Measurements from ENCODE around the gene CNGA4.

CNGA4 gene

DNA sequence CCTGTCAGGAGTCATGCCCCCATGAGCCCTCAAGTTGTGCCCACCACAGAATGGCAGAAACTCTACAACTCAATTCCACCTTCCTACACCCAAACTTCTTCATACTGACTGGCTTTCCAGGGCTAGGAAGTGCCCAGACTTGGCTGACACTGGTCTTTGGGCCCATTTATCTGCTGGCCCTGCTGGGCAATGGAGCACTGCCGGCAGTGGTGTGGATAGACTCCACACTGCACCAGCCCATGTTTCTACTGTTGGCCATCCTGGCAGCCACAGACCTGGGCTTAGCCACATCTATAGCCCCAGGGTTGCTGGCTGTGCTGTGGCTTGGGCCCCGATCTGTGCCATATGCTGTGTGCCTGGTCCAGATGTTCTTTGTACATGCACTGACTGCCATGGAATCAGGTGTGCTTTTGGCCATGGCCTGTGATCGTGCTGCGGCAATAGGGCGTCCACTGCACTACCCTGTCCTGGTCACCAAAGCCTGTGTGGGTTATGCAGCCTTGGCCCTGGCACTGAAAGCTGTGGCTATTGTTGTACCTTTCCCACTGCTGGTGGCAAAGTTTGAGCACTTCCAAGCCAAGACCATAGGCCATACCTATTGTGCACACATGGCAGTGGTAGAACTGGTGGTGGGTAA, 39.6 kb upstream of the CNGA4 start, which contains the start of gene OR52W1:
OR52W1 (plus strand) TSS at position 51 of the 637 bp plus-strand sequence; CDS start at position 51, 0 bp downstream.
- peak within 1 kb of the TSS; percentile 94 for H3K27ac ChIP-seq
- no peaks in the 10 kb centered on the region for H3K36me3 ChIP-seq
- H3K4me3 ChIP-seq (ENCODE audit: low read depth in 1 of 2, low read length in 1 of 2): no peak within 1 kb of the TSS
- no peaks in the 10 kb centered on the region for H3K27me3 ChIP-seq
- peaks cover 95 to 100% of the 10 kb centered on the region in 2 experiments for H3K4me1 ChIP-seq (ENCODE audit: control insufficient read depth in 1 of 2, insufficient read depth in 1 of 2, low read depth in 1 of 2, low read length in 1 of 2)
- TF ChIP-seq, protein P1, sequence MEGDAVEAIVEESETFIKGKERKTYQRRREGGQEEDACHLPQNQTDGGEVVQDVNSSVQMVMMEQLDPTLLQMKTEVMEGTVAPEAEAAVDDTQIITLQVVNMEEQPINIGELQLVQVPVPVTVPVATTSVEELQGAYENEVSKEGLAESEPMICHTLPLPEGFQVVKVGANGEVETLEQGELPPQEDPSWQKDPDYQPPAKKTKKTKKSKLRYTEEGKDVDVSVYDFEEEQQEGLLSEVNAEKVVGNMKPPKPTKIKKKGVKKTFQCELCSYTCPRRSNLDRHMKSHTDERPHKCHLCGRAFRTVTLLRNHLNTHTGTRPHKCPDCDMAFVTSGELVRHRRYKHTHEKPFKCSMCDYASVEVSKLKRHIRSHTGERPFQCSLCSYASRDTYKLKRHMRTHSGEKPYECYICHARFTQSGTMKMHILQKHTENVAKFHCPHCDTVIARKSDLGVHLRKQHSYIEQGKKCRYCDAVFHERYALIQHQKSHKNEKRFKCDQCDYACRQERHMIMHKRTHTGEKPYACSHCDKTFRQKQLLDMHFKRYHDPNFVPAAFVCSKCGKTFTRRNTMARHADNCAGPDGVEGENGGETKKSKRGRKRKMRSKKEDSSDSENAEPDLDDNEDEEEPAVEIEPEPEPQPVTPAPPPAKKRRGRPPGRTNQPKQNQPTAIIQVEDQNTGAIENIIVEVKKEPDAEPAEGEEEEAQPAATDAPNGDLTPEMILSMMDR (IDR thresholded peaks at IDR 0.05): no peak
- no peaks in the 10 kb centered on the region for H3K9me3 ChIP-seq

DNA sequence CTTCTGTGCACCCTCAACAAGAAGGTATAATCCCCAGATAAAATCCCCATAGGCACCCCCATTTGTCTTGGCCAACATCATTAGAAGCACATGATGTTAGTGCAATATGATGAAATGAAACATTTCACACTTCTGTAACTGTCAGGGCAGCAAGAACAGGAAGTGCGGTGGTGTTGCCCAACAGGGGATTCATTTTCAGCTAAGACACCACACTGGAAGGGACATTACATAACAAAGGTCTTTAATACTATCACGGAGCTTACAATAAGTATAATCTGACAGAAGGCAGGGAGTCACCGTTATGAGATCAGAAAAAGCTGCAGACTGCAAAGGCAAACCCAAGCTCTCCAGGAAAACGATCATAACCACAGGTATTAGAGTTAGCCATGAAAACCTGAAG, 37.9 kb upstream of the CNGA4 start:
- Histone ChIP-seq H3K9me3 (no peaks in the 10 kb centered on the region), H3K4me1 (ENCODE audit: control insufficient read depth in 1 of 2, insufficient read depth in 1 of 2, low read depth in 1 of 2, low read length in 1 of 2) (peaks cover 98 to 100% of the 10 kb centered on the region in 2 experiments), H3K4me3 (ENCODE audit: low read depth in 1 of 2, low read length in 1 of 2) (peak overlapping the region; percentile 41 to 44), H3K27ac (peak overlapping the region; percentile 94), H3K27me3 (no peaks in the 10 kb centered on the region), H3K36me3 (no peaks in the 10 kb centered on the region)
- TF ChIP-seq, protein P1 (IDR thresholded peaks at IDR 0.05): no peak

DNA sequence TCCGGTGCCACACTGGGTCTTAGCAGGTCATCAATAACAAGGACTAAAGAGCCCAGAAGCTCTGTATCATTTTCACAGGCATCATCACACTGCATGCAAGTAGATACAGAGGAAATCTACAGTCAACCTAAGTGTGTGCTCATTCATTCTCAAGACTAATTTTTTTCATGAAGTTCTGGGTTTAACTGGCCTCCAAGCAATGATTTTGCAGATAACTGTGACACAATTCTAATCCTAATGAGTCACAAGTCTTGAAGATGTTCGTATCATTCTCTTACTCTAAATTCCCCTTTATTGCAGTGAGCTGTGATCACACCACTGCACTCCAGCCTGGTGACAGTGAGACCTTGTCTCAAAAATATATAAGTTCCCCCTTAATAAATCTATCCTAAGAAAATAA, 37.4 kb upstream of the CNGA4 start:
- Histone ChIP-seq H3K27ac (peak overlapping the region; percentile 94), H3K4me3 (ENCODE audit: low read depth in 1 of 2, low read length in 1 of 2) (peak overlapping the region; percentile 41 to 44), H3K9me3 (no peaks in the 10 kb centered on the region), H3K36me3 (no peaks in the 10 kb centered on the region), H3K4me1 (ENCODE audit: control insufficient read depth in 1 of 2, insufficient read depth in 1 of 2, low read depth in 1 of 2, low read length in 1 of 2) (peaks cover 98 to 100% of the 10 kb centered on the region in 2 experiments), H3K27me3 (no peaks in the 10 kb centered on the region)
- TF ChIP-seq, protein P1 (IDR thresholded peaks at IDR 0.05): no peak

DNA sequence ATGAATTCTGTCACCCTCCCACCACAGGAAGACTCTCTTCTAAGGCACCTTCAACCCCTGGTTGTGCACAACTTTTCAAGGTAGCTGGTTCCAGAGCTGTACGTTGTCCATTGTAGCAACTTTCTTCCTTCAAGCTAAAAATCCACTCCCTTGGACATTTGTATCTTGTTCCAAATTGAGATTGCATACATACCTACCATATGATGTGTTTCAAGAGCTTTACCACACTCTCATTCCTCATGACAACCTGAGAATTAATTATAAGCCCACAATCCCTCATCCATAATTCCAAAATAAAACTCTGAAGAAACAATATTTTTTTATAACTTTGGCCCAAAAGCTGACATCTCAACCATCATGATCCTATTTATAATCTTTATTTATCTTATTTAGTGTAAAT, 36.8 kb upstream of the CNGA4 start:
- Histone ChIP-seq H3K4me3 (ENCODE audit: low read depth in 1 of 2, low read length in 1 of 2) (peak overlapping the region in 1 of 2 experiments; percentile 41), H3K27me3 (no peaks in the 10 kb centered on the region), H3K27ac (peak overlapping the region; percentile 94), H3K4me1 (ENCODE audit: control insufficient read depth in 1 of 2, insufficient read depth in 1 of 2, low read depth in 1 of 2, low read length in 1 of 2) (peaks cover 98 to 100% of the 10 kb centered on the region in 2 experiments), H3K36me3 (no peaks in the 10 kb centered on the region), H3K9me3 (no peaks in the 10 kb centered on the region)
- TF ChIP-seq, protein P1 (IDR thresholded peaks at IDR 0.05): no peak

DNA sequence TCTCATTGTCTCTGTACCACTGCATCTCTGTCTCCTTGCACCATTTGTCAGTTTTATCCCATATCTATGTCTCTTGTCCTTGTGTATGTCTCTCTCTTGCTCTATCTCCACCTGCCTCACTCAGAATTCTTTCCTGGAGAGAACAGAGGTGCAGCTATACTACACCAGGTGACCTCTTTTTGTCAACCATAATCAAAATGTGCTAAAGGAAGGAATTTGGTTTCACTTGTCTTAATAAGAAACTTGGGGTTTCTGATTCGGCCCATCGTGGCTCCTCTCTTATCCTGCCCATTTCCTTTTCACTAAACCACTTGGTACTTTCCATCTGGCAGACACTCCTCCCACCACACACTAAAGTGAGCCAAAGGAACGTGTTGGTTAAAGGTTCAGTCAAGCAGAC, 35.6 kb upstream of the CNGA4 start:
- Histone ChIP-seq H3K27me3 (no peaks in the 10 kb centered on the region), H3K4me3 (ENCODE audit: low read depth in 1 of 2, low read length in 1 of 2) (no peak overlapping the region), H3K4me1 (ENCODE audit: control insufficient read depth in 1 of 2, insufficient read depth in 1 of 2, low read depth in 1 of 2, low read length in 1 of 2) (peaks cover 93 to 95% of the 10 kb centered on the region in 2 experiments), H3K27ac (peak overlapping the region; percentile 94), H3K36me3 (peaks cover 9% of the 10 kb centered on the region), H3K9me3 (no peaks in the 10 kb centered on the region)
- TF ChIP-seq, protein P1 (IDR thresholded peaks at IDR 0.05): no peak

Measured in neutrophil (primary cell).